GM18868 (cell line): Measurements from ENCODE around the gene C1orf167.

Experiments used
- ATAC-seq: cut with Tn5 transposase; IDR thresholded peaks from one replicate; pipeline ENCODE4 v1.9.1; 2021; ENCODE audit warnings: mild to moderate bottlenecking, moderate library complexity; ENCODE audit not compliant: unreplicated experiment

Gene C1orf167

DNA sequence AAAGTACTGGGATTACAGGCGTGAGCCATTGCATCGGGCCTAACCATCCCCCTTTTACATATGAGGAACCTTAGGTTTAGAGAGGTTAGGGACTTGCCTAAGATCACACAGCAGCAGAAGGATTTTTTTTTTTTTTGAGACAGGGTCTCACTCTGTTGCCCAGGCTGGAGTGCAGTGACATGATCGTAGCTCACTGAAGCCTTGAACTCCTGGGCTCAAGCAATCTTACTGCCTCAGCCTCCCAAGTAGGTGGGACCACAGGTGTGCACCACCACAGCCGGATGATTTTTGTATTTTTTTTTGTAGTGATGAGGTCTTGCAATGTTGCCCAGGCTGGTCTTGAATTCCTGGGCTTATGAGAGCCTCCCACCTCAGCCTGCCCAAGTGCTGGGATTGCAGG is 2.2 kb upstream of the C1orf167 start:
- ATAC-seq, result no peak

DNA sequence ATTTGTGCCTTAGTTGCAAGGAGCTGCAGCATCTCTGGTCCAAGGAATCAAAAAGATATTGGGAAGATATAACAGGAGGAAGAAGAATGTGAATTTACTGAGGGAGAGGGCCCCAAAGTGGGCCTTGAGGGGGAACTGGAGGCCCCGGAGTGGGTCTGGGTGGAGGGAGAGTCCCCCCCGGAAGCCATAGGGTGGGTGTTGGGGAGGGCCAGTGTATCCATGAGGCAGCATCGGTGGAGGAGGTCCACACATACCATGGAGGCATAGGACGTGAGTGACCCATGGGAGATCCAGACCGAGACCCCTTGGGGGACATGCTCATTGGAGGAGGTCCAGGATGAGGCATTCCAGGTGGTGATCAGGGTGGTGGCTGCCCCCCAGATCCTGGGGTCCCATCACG is 708 bp upstream of the C1orf167 start:
- no peak for ATAC-seq

DNA sequence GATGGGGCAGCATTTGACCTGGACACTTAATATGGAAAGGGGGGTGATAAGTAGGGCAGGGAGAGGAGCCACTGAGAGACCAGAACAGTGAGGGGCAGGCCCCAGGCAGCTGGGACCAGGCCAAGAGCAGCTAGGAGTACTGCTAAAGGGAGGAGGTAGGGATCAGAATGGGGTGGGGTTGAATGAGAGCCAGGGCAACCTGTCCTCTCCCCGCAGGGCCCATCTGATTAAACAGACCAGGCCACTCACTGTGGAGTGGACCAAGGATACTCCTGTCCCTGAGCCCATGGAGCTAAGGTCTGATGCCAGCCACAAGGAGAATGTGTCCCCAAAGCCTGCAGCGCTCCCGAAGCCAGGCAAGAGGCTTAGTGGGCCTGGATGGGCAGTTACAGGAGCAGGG is 2.1 kb downstream of the C1orf167 start:
- ATAC-seq, result no peak

DNA sequence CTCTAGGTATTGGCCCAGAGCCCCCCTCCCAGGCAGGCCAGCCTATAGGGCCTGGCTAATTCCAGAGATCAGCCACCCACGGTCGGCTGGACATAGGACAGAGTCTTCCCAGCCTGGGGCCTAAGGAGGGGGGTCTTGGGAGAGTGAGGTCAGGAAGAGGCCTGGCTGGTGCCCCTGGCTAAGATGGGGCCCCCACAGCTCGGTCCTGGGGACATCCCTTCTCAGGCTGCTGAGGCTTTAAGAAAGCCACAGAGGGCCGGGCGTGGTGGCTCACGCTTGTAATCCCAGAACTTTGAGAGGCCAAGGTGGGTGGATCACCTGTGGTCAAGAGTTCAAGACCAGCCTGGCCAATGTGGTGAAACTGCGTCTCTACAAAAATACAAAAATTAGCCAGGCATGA is 2.5 kb downstream of the C1orf167 start:
- no peak for ATAC-seq

DNA sequence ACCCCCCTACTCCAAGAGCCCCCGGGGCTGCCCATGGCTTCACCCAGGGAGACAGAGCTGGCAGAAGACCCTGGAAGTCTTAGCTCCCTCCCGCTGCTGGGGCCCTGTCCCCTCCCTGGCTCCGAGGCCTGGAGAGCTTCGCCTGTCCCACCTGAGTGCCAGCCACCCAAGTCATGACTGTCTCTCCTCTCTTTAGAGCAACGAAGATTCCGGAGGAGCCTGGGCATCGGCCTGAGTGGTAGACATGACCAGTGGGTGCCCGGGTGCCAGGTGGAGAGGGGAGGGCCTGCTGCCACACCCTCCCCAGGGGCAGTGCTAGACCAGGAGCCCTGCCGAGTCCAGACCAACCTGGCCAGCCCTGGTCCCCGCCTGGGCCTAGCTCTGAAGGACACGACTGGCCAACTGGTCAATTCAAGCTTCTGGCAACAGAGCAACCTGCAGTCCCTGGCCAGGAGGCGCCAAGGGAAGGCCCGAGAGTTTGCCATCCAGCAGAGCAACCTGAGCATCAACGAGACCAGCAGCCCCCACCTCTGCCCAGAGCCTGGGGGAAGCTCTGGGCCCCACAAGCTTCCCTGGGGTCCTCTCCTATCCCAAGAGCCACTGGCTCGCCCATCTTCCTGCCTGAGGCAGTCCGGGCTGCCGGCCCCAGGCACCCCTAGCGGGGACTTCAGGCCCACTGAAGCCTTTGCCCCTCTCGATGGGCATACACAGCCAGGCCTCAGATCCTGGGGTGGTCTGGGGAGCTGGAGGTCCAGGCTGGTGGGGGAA is 3.9 kb downstream of the C1orf167 start:
- ATAC-seq, result no peak

DNA sequence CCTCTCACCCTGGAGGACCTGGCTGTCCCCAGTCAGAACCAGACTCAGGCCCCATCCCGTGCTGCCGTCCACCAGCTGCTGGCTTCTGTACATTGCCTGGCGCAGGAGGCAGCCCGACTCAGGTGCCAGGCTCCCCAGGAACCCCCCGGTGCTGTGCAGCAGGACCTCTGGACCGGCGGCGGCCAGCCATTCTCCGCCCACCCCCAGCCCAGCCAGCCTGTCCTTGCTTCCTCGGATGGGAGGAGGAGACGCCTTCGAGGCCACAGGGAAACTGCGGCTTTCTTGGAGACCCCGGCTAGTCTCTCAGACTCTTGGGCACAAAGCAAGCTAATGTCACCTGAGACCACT is 4.4 kb downstream of the C1orf167 start:
- ATAC-seq, result no peak

DNA sequence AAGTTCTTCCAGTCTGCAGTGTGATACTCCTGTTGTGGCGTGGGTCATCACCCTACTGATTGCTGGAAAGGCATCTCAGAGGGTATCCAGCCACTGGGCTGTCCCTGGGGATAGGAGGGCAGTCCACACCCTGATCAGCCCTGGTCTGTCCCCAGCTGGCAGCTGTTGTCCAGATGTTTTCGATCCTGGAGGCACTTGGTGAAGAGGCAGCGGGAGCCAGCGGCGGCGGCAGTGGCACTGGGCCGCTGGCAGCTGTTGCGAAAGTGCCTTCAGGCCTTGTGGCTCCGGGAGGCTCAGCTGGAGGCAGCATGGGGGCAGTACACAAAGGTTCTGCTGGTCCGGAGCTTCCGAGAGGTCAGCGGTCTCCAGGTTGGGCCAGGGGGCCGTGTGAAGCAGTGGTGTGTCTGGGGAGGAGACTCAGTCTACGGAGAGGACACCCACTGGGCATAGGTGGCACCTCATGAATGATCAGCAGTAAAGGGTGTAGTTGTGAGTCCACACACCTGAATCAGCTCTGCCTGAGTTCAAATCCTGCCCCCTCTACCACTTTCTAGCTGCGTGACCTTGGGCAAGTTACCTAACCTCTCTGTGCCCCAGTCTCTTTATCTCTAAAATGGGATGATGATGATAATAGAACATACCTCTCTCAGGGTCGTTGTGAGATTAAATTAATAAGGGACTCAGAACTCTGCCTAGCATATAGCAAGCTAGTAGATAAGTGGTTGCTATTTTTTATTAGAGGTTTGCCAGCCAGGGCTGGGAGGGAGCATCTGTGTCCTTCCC is 6.1 kb downstream of the C1orf167 start:
- no peak for ATAC-seq

DNA sequence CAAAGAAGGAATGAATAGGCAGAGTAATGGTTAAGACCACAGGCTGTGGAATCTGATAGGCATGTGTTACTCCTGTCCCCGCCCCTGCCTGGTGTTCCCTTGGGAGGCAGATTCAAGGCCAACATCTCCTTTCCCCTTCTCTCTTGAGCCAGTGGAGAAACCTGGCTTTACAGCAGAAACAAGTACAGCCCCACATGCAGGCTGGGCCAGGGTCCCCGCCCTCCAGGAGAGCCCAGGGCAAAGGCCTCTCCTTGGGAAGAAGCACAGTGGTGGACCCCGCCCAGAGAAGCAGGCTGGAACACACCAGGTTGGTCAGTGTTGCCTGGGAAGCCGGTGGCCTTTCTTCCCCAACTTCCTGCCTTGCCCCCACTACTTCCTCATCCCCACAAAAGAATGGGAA is 6.8 kb downstream of the C1orf167 start:
- ATAC-seq, result no peak

DNA sequence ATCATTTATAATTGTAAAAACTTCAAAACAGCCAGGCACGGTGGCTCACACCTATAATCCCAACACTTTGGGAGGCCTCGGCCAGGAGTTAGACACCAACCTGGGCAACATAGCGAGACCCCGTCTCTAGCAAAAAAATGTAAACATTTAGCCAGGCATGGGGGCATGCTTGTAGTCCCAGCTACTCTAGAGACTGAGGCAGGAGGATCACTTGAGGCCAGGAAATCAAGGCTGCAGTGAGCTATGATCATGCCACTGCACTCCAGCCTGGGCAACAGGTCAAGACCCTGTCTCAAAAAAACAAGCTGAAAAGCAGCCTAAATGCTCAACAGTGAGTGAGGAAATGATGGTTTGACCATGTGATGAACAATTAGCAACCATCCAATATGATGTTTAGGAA is 7.3 kb downstream of the C1orf167 start:
- ATAC-seq, result no peak

DNA sequence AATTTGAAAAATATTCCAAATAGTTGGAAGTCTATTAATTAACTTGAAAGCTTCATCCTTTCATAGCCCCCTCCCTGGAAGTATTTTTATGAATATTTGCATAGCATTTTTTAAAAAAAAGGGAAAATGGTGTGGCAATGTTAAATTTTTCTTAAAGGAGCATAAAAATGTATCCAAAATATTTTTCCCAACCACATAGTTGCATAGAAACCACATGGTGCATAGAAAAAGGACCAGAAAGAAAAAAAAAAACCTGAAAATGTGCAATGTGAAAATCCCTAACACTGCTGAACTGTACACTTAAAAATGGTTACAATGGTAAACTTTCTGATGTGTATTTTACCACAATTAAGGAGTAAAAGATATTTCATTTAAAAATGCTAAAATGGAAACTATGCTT is 8.0 kb downstream of the C1orf167 start:
- no peak for ATAC-seq

DNA sequence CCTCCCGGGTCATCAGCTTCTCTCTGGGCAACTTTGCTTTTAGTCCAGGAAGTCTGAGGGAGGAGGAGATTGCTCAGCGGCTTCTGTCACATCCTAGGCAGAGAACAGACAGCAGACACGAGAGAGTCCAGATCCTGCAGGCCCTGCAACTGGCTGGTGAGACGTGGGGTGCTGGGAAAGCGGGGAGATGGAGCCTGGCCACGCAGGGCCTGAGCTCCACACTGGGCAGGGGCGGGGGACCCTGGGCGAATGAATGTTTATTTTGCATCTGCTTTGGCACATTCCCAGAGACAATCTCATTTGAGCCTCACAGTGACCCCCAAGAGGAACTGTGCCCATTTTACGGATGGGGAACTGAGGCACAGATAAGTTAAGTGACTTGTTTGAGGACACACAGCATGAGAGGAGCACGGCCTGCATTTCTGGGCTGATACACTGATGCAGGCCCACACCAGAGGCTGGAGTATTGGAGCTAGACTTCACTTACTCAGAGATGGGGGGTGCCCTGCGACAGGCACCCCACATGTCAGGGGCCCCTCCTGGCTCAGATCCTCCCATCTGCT is 9.6 kb downstream of the C1orf167 start:
- no peak for ATAC-seq

DNA sequence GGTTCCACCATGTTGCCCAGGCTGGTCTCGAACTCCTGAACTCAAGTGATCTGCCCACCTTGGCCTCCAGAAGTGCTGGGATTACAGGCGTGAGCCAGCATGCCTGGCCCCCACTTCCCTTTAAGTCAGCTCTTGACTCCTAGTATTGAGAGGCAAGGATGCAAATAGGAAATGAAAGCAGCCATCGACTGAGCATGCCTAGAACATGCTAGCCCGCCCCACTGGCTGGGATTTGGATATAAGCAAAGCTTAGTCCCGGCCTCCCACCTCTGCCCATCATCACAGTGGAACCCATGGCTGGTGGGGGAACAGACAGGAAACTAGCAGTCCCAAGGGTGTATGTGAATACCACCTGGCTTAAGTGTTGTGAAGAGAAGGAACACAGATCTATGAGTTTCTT is 10.5 kb downstream of the C1orf167 start:
- ATAC-seq, result no peak

DNA sequence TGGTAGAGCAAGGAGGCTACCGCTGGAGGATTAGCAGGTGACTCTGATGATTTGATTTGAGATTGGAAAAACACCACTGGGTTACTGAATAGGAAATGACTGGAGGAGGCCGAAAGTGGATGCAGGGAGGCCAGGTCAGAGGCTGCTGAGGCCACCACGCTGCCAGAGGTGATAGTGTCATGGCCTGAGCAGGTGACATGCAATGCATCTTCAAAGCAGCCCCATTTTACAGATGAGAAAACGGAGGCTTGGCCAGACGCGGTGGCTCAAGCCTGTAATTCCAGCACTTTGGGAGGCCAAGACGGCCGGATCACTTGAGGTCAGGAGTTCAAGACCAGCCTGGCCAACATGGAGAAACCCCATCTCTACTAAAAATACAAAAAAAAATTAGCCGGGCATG is 12.8 kb downstream of the C1orf167 start:
- no peak for ATAC-seq

DNA sequence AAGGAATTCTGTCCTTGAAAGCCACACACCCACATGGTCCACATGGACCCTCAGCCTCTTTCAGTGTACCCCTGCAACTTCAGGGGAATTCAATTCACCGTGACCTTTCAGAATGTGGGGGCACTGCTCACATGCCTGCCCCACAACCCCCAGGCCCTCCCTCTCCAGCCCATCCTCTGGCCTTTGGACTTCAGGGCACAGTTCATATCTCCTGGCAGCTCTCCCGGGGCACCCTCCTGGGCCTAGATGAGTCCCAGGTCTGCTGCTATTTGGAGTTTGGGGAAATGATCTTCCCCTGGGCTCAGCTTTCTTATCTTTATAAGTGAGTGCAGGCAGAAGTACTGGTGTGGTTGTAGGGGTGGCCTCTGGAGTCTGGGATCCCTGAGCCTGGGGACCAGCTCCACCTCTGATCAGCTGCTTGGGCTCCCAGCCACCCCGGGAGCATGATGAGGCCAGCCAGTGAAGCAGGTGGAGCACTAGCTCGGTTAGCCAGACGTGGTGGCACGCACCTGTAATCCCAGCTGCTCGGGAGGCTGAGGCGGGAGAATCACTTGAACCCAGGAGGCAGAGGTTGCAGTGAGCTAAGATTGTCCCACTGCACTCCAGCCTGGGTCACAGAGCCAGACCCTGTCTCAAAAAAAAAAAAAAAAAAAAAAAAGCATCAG is 15.8 kb downstream of the C1orf167 start:
- ATAC-seq, result no peak

DNA sequence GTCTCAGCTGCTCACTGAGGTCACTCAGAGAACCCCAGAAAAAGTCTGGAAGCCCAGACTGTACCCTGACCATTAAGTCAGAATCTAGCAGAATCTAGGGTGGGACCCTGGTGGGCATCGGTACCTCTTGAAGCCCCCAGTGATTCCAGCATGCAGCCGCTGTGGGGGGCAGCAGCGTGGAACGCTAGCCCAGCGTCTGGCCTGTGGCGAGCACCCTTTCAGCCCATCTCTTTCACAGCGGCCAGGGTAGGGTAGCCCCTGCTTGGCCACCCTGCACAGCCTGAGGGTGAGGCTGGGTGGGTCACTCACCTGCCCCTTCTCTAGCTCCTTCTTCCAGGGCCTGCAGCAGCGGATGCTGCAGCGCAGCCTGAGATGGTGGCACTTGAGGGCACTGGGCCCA is 16.3 kb downstream of the C1orf167 start:
- no peak for ATAC-seq

DNA sequence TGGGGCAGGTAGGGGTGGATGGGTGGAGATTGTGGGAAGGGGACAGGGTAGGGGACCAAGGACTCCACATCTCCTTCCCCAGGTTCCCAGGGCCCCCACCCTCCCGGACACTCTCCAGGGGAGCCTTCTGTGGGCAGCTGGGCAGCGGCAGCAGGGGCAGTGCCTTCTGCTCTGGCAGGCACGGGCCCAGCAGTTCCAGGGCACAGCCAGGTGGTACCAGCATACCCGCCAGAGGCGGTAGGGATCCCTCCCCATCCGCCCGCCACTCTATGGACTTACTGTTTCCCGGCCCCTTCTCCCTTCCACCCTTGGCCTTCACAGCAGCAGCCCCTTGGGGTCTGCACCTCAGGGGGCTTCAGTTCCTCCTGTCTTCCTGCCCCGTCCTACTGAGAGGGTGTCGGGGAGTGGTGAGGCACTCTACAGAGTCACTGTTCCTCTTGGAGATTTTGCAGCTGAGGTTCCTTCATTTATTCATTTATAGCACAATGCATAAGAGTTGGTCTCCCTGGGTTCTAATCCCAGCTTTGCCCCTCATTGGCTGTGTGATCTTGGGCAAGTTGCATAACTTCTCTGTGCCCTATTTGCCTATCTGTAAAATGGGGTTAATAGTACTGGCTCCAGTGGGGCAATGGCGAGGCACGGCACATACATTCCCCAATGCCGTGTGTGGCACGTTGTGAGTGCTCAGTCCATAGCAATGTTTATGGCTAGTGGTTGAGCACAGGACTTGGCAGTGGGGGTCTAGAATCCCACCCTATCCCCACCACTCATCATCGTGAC is 17.0 kb downstream of the C1orf167 start:
- ATAC-seq, result no peak

DNA sequence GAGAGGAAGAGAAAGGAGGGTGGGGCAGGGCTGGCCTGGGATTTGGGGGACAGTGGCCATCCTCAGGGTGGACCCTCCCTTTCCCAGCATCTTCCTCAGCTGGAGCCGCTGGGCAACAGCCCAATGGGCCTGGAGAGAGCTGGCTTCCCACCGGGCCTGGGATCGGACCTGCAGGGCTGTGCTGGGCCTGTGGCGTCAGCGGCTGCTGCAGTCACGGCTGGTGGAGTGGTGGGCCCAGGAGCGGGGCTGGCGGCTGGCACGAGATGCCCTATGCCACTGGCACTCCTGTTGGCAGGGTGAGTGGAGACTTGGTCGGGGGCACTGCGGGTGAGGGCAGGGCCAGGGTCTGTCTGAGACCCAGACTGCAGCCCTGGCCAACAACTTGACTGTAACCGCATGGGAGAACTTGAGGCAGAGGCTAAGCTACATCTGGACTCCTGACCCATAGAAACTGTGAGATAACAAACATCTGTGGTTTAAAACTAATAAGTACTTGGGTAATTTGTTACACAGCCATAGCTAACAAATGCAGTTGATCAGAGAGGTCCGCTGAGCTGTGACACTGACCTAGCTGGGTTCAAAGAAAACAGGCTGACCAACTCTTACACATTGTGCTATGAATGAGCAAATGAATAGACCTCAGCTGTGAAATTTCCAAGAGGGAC is 17.9 kb downstream of the C1orf167 start:
- no peak for ATAC-seq

DNA sequence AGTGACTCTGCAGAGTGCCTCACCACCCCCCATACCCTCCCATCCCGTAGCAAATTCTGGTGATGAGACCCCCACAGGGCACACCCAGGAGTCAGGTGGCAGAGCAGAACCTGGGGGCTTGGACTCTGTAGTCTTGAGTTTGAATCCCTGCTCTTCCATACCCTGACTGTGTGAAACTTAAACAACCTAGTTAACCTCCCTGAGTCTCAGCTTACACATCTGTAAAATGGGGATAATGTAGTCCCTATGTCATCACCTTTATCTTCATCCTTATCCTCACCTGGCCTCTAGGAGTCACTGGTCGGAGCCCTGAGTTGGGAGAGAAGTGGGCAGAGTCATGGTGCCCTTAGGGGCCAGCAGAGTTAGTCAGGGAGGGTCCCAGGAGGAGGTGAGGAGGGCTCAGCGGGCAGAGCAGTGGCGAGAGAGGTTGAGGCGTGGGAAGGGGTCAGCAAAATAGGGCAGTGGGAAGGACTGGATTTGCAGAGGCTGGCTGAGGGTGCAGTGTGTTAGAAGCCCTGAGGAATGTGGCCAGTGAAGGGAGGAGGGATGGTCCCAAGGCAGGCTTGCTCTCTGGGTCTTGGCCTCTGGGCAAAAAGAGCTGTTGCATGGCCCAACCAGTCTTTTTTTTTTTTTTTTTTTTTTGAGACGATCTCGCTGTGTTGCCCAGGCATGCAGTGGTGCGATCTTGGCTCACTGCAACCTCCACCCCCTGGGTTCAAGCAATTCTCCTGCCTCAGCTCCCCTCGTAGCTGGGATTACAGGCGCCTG is 18.6 kb downstream of the C1orf167 start:
- no peak for ATAC-seq

DNA sequence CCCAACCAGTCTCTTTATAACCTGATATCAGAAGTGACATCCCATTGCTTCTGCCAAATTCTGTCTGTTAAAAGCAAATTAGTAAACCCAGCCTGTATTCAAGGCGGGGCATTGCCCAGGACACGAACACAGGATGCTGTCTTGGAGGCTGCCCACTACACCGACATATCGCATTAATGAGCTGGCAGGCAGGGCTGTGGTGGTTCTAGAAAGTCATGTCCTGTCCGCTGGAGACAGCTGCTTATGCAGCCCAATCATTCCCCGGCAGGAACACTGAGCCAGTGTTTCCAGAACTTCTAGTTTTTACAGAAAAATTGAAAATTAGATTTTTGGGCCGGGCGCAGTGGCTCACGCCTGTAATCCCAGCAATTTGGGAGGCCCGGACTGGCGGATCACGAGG is 19.3 kb downstream of the C1orf167 start:
- no peak for ATAC-seq
